Astrocyte of the hippocampus (primary cell): Measurements from ENCODE around the gene HLTF.

Experiments
- DNase-seq: peaks from one replicate; pipeline ENCODE4 v3.0.0; 2011; ENCODE audit warnings: low read depth, low spot score

The HLTF gene

GRCh38 chr3:149089395-149089794 is 3.1 kb upstream of the HLTF start:
- DNase-seq = no peak

- DNase-seq = no peak
Measured at GRCh38 chr3:149087208-149087607, 875 bp upstream of the HLTF start.

GRCh38 chr3:149085828-149086231 is 503 bp downstream of the HLTF start:
- DNase-seq = no peak

- DNase-seq = no peak
Measured at GRCh38 chr3:149081772-149082171, 4.6 kb downstream of the HLTF start.

GRCh38 chr3:149080699-149081091 is 5.6 kb downstream of the HLTF start:
- peak; percentile 5 for DNase-seq

DNA sequence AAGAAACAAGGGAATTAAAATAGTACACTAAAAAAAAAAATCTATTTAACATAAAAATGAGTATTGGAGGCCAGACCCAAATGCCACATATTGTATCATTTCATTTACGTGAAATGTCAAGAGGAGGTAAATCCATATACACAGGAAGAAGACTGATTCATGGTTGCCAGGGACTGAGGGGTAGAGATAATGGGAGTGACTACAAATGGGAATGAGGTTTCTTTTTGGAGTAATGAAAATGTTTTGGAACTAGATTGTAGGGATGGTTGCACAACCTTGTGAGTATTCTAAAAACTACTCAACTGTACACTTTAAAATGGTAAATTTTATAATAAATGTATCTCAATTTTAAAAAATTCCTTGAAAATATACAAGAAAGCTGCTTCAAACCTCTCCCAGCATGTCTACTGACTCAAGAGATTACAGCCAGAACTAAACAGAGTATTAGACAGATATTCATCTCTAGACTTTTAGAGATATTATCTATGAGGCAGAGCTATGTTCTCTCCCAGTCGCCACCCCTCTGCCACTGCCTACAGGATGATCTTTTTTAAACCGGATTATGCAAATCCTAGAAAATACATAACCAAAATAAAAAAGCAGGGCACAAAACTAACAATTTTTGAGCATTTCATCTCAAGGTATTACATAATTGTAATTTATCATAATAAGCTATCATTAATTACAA is 6.2 kb downstream of the HLTF start:
- DNase-seq = no peak

GRCh38 chr3:149077628-149078027 is 8.7 kb downstream of the HLTF start:
- peak; percentile 52 for DNase-seq

GRCh38 chr3:149067883-149068282 is 18.4 kb downstream of the HLTF start:
- DNase-seq = no peak

DNA sequence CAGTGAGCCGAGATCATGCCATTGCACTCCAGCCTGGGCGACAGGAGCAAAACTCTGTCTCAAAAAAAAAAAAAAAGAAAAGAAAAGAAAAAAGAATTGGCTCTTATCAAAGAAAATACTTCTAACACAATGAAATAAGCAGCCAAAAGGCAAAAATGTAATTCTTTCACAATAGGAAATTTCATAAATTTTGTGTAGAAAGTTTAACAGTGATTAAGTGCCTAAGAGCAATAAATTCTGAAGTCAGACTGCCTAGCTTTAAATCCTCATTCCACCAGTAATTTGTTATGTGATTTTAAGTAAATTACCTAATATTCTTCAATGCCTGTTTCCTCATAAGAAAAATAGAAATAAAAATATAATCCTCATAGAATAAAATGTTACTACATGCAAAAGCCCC is 24.6 kb downstream of the HLTF start:
- DNase-seq = no peak

DNA sequence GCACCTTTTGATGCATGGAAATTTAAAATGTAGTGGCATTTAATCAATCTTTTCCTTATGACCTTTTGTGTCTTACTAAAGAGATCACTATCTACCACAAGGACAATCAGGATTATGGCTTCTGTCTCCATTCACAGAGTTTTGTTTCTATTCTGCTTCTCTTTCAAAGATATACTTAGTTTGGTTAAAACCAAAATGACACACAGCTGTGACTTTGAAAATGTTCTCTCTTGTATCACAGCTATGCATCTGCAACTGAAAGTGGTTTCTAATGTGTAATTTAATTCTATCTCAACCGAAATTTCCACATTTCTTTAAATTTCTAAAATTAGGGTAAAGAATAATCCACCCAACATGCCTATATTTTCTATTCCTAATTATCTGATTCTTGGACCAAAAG is 27.7 kb downstream of the HLTF start:
- no peak for DNase-seq

DNA sequence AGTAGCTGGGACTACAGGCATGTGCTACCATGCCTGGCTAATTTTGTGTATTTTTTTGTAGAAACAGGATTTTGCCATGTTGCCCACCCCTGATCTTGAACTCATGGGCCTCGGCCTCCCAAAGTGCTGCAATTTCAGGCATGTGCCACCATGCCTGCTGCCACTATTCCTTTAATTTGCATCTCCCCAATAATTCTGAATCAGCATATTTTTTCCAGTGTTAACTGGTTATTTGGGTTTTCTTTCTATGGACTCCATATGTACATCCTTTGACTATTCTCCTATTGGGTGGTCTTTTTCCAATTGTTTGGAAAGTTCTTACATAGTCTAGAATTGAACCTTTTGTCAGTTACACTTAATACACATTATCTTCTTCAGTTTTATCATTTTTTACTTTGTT is 28.1 kb downstream of the HLTF start:
- no peak for DNase-seq

DNA sequence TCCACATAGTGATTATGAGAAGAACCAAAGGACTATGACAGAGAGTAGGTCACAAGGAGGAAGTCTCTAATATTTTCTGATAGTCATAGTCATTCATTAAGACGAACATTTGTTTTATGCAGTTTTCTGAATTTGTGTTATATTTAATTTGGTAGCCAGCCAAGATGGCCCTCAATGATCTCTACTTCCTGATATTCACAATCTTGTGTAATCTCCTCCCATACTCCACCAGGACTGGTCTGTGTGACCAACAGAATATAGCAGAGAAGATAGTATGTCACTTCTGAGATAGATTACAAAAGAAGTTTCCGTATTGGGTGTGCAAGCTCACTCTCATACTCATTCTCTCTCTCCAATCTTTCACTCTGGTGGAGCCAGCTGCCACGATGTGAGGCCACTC is 30.8 kb downstream of the HLTF start:
- DNase-seq = no peak

DNA sequence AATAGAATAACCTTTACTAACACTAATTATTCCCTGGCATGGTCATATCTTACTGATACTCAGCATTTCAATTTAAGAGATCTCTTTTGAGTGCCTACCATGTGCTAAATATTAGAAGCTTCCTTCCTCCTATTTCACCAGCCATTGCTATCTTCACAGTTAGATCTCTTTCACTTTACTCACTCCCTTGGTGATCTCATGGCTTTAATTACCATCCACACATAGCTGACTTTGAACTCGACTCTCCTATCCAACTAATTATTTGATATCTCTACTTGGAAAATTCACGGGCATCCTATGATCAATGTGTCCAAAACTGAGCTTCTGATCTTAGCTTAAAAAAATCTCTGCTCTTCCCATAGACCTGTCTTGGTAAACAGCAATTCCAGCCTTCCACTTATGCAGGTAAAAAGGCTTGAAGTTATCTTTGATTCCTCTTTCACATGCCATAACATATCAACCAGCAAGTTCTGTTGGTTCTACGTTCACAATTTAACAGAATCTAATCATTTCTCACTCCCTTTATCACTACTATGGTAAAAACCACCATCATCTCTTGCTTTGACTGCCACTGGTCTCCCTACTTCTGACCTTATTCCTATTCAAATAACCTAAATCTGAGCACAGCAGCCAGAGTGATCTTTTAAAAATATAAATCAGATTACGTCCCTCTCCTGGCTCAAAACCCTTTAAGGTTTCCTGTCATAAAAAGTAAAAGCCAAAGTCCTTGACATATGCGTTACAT is 41.8 kb downstream of the HLTF start:
- no peak for DNase-seq

DNA sequence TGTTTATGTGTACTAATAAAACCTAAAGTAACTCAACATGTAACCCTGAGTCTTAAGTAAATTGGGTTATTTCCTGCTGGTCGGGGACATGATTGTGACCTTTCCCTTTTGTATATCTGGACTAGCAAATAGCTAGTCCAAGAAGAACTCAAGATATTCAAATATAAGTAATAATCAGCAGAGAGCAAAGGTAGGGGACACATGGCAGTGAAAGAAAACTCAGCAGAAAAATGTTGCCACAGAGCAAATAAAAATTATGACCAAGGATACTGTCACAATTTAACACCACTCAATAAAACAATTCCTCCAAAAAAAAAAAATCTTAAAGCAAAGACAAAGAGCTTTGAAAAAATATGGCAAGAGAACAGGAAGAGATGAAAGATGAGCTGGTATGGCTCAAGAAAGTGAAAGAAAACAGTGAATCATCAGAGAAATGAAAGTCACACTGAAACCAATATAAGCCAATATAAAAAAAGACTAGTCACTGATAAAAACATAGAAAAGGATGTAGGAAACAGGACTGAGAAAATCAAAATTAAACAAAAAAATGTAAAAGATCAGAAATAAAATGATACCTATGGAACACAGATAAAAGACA is 43.4 kb downstream of the HLTF start:
- DNase-seq = no peak

GRCh38 chr3:149038322-149038721 is 48.0 kb downstream of the HLTF start:
- DNase-seq = no peak

GRCh38 chr3:149037684-149038083 is 48.6 kb downstream of the HLTF start:
- no peak for DNase-seq

DNA sequence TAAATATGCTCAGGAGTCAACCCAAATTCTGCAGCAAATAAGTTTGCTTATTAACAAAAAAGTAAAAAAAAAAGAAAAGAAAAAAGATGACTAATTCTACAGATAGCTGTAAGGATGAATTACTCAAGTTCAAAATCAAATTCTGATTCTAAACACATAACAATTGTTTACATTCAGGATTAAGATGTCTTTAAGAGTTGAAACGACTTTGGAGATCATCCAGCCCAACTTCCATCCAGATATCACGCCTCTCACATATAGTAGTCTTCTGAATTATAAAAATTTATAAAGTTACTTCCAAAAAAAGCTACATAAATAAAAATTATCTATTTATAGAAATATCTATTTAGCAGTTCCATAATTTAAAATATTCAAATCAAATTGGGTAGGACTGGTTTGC is 55.2 kb downstream of the HLTF start:
- DNase-seq = no peak

GRCh38 chr3:149026718-149027117 is 59.6 kb downstream of the HLTF start:
- no peak for DNase-seq

- DNase-seq = no peak
Measured at GRCh38 chr3:149023951-149024350, 62.4 kb downstream of the HLTF start.

DNA sequence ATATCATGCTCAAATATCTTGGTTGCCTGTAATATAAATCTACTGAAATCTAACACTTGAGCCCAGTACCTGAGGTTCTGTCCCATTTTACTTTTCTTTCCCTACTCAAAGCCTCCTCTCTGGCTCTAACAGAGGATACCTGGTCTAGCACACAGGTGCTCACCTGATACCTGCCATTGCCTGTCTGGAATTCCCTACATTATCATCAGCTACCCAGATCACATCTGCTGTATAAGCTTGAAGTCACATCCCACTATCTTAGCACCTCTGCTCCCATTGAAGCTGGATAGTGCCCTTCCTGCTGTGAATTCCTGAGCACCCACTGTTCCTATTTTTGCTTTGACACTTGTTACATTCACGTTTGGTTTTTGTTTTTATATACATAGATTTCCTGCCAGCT is 64.5 kb downstream of the HLTF start:
- DNase-seq = no peak

- no peak for DNase-seq
Measured at GRCh38 chr3:149020839-149021252, 65.5 kb downstream of the HLTF start.

GRCh38 chr3:149020196-149020838 is 66.0 kb downstream of the HLTF start:
- DNase-seq = peak; percentile 89

GRCh38 chr3:149019580-149019979 is 66.8 kb downstream of the HLTF start:
- DNase-seq = peak; percentile 26
